ENCODE measurements around the gene PCDHB10.
A peak's percentile ranks its signal among the peaks of the same experiment; 100 is the strongest.
"Not testable (repeated sequence)": the region's sequence is repeated elsewhere in the genome, so short reads cannot be mapped to it uniquely, and the experiment has no call there.

PCDHB10 gene

GRCh38 chr5:141201646-141202045 lies 9.5 kb downstream of the PCDHB10 start:
- ATAC-seq (replicated peaks); H3K36me3 Mint-ChIP-seq; DNase-seq; H3K4me3 Mint-ChIP-seq; H3K4me1 Mint-ChIP-seq; H3K27ac Mint-ChIP-seq: not testable (repeated sequence)
- peaks cover 20% of the 10 kb centered on the region in 2 donors for H3K9me3 Mint-ChIP-seq
- H3K27me3 Mint-ChIP-seq, result peaks cover 45 to 49% of the 10 kb centered on the region in 2 donors

GRCh38 chr5:141208478-141208877 lies 16.3 kb downstream of the PCDHB10 start, which contains the start of gene PCDHB12:
Gene PCDHB12 (plus strand): TSS chr5:141208719. CDS start chr5:141208908, 189 bp downstream.
- Mint-ChIP-seq H3K4me3 (no peak within 1 kb of the TSS), H3K27me3 (peaks cover 48 to 57% of the 10 kb centered on the region in 2 donors), H3K36me3 (peaks cover 6 to 8% of the 10 kb centered on the region in 2 donors), H3K9me3 (peaks cover 6 to 7% of the 10 kb centered on the region in 2 donors), H3K27ac (no peak within 1 kb of the TSS), H3K4me1 (no peaks in the 10 kb centered on the region)
- ATAC-seq (replicated peaks) (no peak), DNase-seq (no peak)

DNA sequence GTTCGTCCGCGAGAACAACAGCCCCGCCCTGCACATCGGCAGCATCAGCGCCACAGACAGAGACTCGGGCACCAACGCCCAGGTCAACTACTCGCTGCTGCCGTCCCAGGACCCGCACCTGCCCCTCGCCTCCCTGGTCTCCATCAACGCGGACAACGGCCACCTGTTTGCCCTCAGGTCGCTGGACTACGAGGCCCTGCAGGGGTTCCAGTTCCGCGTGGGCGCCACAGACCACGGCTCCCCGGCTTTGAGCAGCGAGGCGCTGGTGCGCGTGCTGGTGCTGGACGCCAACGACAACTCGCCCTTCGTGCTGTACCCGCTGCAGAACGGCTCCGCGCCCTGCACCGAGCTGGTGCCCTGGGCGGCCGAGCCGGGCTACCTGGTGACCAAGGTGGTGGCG lies 18.1 kb downstream of the PCDHB10 start:
- not testable (repeated sequence) for H3K4me3 Mint-ChIP-seq; H3K4me1 Mint-ChIP-seq; DNase-seq; ATAC-seq (replicated peaks); H3K27ac Mint-ChIP-seq
- Mint-ChIP-seq H3K27me3 (peaks cover 57 to 66% of the 10 kb centered on the region in 2 donors), H3K9me3 (peaks cover 6 to 11% of the 10 kb centered on the region in 2 donors), H3K36me3 (peaks cover 6 to 12% of the 10 kb centered on the region in 2 donors)

- not testable (repeated sequence) for ATAC-seq (replicated peaks)
- H3K27me3 Mint-ChIP-seq, result peaks cover 62 to 67% of the 10 kb centered on the region in 2 donors
These were observed 18.7 kb downstream of the PCDHB10 start for GRCh38 chr5:141210849-141211248.

DNA sequence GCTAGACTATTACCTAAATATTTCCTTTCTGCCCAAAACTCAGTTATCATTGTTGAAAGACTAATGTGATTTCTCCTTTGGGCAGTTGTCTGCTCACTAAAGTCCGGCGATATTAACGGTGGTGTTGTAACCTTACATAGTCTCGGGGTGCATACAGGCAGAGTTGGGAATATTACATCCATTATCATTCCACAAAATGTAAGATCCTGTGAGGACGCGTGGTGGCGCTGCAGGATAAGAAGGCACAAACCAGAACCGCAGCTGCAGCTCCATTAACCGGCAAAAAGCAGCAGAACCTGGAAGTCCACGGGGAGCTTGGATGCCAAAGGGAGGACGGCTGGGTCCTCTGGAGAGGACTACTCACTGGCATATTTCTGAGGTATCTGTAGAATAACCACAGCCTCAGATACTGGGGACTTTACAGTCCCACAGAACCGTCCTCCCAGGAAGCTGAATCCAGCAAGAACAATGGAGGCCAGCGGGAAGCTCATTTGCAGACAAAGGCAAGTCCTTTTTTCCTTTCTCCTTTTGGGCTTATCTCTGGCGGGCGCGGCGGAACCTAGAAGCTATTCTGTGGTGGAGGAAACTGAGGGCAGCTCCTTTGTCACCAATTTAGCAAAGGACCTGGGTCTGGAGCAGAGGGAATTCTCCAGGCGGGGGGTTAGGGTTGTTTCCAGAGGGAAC lies 21.6 kb downstream of the PCDHB10 start, which contains the start of gene PCDHB13:
PCDHB13 (plus strand) TSS at position 264 of the 684 bp plus-strand sequence; CDS start at position 469, 205 bp downstream.
- not testable (repeated sequence) for H3K27ac Mint-ChIP-seq; H3K4me1 Mint-ChIP-seq; ATAC-seq (replicated peaks); H3K4me3 Mint-ChIP-seq; DNase-seq
- H3K9me3 Mint-ChIP-seq, result peaks cover 6 to 25% of the 10 kb centered on the region in 2 donors
- H3K27me3 Mint-ChIP-seq, result peaks cover 50 to 60% of the 10 kb centered on the region in 2 donors
- peaks cover 6 to 17% of the 10 kb centered on the region in 2 donors for H3K36me3 Mint-ChIP-seq

More at GRCh38 chr5:141210849-141211248, 18.7 kb downstream of the PCDHB10 start:
- not testable (repeated sequence) for DNase-seq, H3K4me1 Mint-ChIP-seq
- Mint-ChIP-seq H3K4me3 (peak overlapping the region in 1 of 2 donors; percentile 14), H3K27ac (peak overlapping the region; percentile 85), H3K9me3 (peaks cover 6 to 13% of the 10 kb centered on the region in 2 donors), H3K36me3 (peaks cover 6 to 13% of the 10 kb centered on the region in 2 donors)

- H3K27me3 Mint-ChIP-seq, result peaks cover 47 to 55% of the 10 kb centered on the region in 2 donors
- not testable (repeated sequence) for H3K4me1 Mint-ChIP-seq; H3K4me3 Mint-ChIP-seq; H3K27ac Mint-ChIP-seq; DNase-seq; ATAC-seq (replicated peaks)
- H3K9me3 Mint-ChIP-seq, result peaks cover 6 to 29% of the 10 kb centered on the region in 2 donors
- H3K36me3 Mint-ChIP-seq, result peaks cover 6 to 19% of the 10 kb centered on the region in 2 donors
These were observed 22.4 kb downstream of the PCDHB10 start for GRCh38 chr5:141214583-141214982.

GRCh38 chr5:141215504-141215903 lies 23.4 kb downstream of the PCDHB10 start:
- not testable (repeated sequence) for DNase-seq; H3K4me1 Mint-ChIP-seq; ATAC-seq (replicated peaks); H3K27ac Mint-ChIP-seq; H3K4me3 Mint-ChIP-seq
- Mint-ChIP-seq H3K9me3 (peaks cover 5 to 30% of the 10 kb centered on the region in 2 donors), H3K36me3 (peaks cover 3 to 21% of the 10 kb centered on the region in 2 donors), H3K27me3 (peaks cover 47 to 58% of the 10 kb centered on the region in 2 donors)

DNA sequence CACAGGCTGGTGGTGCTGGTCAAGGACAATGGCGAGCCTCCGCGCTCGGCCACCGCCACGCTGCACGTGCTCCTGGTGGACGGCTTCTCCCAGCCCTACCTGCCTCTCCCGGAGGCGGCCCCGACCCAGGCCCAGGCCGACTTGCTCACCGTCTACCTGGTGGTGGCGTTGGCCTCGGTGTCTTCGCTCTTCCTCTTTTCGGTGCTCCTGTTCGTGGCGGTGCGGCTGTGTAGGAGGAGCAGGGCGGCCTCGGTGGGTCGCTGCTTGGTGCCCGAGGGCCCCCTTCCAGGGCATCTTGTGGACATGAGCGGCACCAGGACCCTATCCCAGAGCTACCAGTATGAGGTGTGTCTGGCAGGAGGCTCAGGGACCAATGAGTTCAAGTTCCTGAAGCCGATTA lies 23.9 kb downstream of the PCDHB10 start:
- H3K27me3 Mint-ChIP-seq, result peaks cover 46 to 56% of the 10 kb centered on the region in 2 donors
- peaks cover 0 to 17% of the 10 kb centered on the region in 2 donors for H3K36me3 Mint-ChIP-seq
- not testable (repeated sequence) for H3K4me3 Mint-ChIP-seq; H3K27ac Mint-ChIP-seq; H3K4me1 Mint-ChIP-seq; ATAC-seq (replicated peaks); DNase-seq
- peaks cover 2 to 28% of the 10 kb centered on the region in 2 donors for H3K9me3 Mint-ChIP-seq

GRCh38 chr5:141223112-141223783 lies 31.1 kb downstream of the PCDHB10 start, which contains the start of gene PCDHB14:
Gene PCDHB14 (plus strand): TSS chr5:141223343. CDS start chr5:141223506, 163 bp downstream.
- peaks cover 3 to 11% of the 10 kb centered on the region in 2 donors for H3K36me3 Mint-ChIP-seq
- ATAC-seq (replicated peaks) (no peak), DNase-seq (no peak)
- peaks cover 51 to 77% of the 10 kb centered on the region in 2 donors for H3K27me3 Mint-ChIP-seq
- no peaks in the 10 kb centered on the region for H3K4me1 Mint-ChIP-seq
- H3K4me3 Mint-ChIP-seq, result peak within 1 kb of the TSS; percentile 20 to 22
- peaks cover 9 to 21% of the 10 kb centered on the region in 2 donors for H3K9me3 Mint-ChIP-seq
- no peak within 1 kb of the TSS for H3K27ac Mint-ChIP-seq

- not testable (repeated sequence) for H3K4me1 Mint-ChIP-seq; H3K4me3 Mint-ChIP-seq; ATAC-seq (replicated peaks); H3K36me3 Mint-ChIP-seq; H3K27ac Mint-ChIP-seq; DNase-seq
- Mint-ChIP-seq H3K9me3 (peaks cover 9 to 15% of the 10 kb centered on the region in 2 donors), H3K27me3 (peaks cover 51 to 64% of the 10 kb centered on the region in 2 donors)
These were observed 32.7 kb downstream of the PCDHB10 start for GRCh38 chr5:141224844-141225243.

DNA sequence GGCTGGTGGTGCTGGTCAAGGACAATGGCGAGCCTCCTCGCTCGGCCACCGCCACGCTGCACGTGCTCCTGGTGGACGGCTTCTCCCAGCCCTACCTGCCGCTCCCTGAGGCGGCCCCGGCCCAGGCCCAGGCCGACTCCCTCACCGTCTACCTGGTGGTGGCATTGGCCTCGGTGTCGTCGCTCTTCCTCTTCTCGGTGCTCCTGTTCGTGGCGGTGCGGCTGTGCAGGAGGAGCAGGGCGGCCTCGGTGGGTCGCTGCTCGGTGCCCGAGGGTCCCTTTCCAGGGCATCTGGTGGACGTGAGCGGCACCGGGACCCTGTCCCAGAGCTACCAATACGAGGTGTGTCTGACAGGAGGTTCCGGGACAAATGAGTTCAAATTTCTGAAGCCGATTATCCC lies 33.3 kb downstream of the PCDHB10 start:
- not testable (repeated sequence) for H3K4me1 Mint-ChIP-seq; ATAC-seq (replicated peaks); H3K27ac Mint-ChIP-seq; DNase-seq; H3K36me3 Mint-ChIP-seq; H3K4me3 Mint-ChIP-seq
- Mint-ChIP-seq H3K9me3 (peaks cover 6 to 12% of the 10 kb centered on the region in 2 donors), H3K27me3 (peaks cover 45 to 58% of the 10 kb centered on the region in 2 donors)

DNA sequence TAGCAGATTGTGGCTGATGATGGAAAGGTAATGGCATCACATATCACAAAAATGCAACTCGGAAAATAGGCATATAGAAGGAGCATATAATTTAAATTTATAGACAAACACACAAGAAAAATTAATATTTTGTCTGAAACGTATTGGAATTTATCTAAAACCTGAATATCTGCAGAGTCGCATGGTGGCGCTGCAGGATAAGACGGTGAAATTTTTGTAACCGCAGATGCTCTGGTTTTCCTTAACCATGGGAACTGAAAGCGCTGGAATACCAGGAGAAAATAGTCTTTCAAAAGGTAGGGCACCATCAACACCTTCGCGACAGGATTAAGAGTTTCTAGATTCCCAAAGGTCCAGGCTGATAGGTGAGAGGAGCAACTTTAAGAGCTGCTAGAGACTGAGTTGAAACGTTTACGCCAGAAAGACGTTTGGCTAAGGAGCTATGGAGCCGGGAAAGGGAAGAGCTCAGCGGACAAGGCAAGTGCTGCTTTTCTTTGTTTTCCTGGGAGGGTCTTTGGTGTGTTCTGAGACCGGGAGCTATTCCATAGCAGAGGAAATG lies 42.0 kb downstream of the PCDHB10 start:
- H3K4me3 Mint-ChIP-seq, result no peak overlapping the region
- ATAC-seq (replicated peaks) (no peak), DNase-seq (no peak)
- H3K27ac Mint-ChIP-seq, result no peak overlapping the region
- H3K4me1 Mint-ChIP-seq, result no peaks in the 10 kb centered on the region
- peaks cover 22 to 24% of the 10 kb centered on the region in 2 donors for H3K9me3 Mint-ChIP-seq
- H3K36me3 Mint-ChIP-seq, result peaks cover 4 to 11% of the 10 kb centered on the region in 2 donors
- peaks cover 33 to 51% of the 10 kb centered on the region in 2 donors for H3K27me3 Mint-ChIP-seq

DNA sequence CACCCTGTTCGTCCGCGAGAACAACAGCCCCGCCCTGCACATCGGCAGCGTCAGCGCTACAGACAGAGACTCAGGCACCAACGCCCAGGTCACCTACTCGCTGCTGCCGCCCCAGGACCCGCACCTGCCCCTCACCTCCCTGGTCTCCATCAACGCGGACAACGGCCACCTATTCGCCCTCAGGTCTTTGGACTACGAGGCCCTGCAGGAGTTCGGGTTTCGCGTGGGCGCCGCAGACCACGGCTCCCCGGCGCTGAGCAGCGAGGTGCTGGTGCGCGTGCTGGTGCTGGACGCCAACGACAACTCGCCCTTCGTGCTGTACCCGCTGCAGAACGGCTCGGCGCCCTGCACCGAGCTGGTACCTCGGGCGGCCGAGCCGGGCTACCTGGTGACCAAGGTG lies 43.8 kb downstream of the PCDHB10 start:
- ATAC-seq (replicated peaks); H3K4me3 Mint-ChIP-seq; DNase-seq; H3K4me1 Mint-ChIP-seq; H3K27ac Mint-ChIP-seq: not testable (repeated sequence)
- Mint-ChIP-seq H3K27me3 (peaks cover 47 to 68% of the 10 kb centered on the region in 2 donors), H3K9me3 (peaks cover 29 to 36% of the 10 kb centered on the region in 2 donors), H3K36me3 (peaks cover 4 to 19% of the 10 kb centered on the region in 2 donors)
